AG10803 (cell line): ENCODE data around the gene GTPBP3.

Experiments used
- DNase-seq: peaks from one replicate; pipeline ENCODE4 v3.0.0; 2010; ENCODE audit warnings: low read depth
- H3K4me3 ChIP-seq: 2 replicates; pipeline ENCODE4 v1.5.1; 2011; ENCODE audit warnings: mild to moderate bottlenecking, low read length, control low read depth
- CTCF ChIP-seq: conservative IDR thresholded peaks from 2 replicates; pipeline ENCODE4 v1.5.1; 2011; ENCODE audit warnings: mild to moderate bottlenecking, low read length, control low read depth, inconsistent platforms

GTPBP3 gene

GRCh38 chr19:17340871-17341357 is 3.6 kb downstream of the GTPBP3 start:
- H3K4me3 ChIP-seq, result no peak overlapping the region
- DNase-seq, result no peak
- TF ChIP-seq CTCF, result no peak

GRCh38 chr19:17341386-17341785 is 4.0 kb downstream of the GTPBP3 start:
- DNase-seq, result no peak
- no peak for TF ChIP-seq CTCF
- no peak overlapping the region for H3K4me3 ChIP-seq

- no peak for TF ChIP-seq CTCF
- no peak overlapping the region for H3K4me3 ChIP-seq
- no peak for DNase-seq
Measured at GRCh38 chr19:17341845-17342244, 4.5 kb downstream of the GTPBP3 start.

GRCh38 chr19:17346109-17346671 is 8.8 kb downstream of the GTPBP3 start:
- peak; percentile 80 for TF ChIP-seq CTCF
- peak; percentile 41 for DNase-seq
- H3K4me3 ChIP-seq, result no peak overlapping the region

- DNase-seq, result no peak
- H3K4me3 ChIP-seq, result no peak overlapping the region
Measured at GRCh38 chr19:17347361-17347760, 10.0 kb downstream of the GTPBP3 start.

GRCh38 chr19:17347877-17348276 is 10.5 kb downstream of the GTPBP3 start:
- TF ChIP-seq CTCF, result no peak
- H3K4me3 ChIP-seq, result no peak overlapping the region
- no peak for DNase-seq

More at GRCh38 chr19:17347361-17347760, 10.0 kb downstream of the GTPBP3 start:
- TF ChIP-seq CTCF, result no peak

- peak; percentile 29 for DNase-seq
- peak overlapping the region; percentile 36 for H3K4me3 ChIP-seq
Measured at GRCh38 chr19:17348700-17349099, 11.3 kb downstream of the GTPBP3 start.

More at GRCh38 chr19:17348700-17349099, 11.3 kb downstream of the GTPBP3 start:
- TF ChIP-seq CTCF, result no peak
